ENCODE data around the gene CHD9. TPM values are rescaled to one million over a fixed set of nuclear protein-coding genes. Genes with fewer than 3 reads are reported as not detected.

Gene CHD9
- total RNA-seq, 2 experiments from 2014 or later, result 9.4 to 9.7 TPM

- H3K27ac Mint-ChIP-seq, result no peak overlapping the region
- H3K4me1 Mint-ChIP-seq (ENCODE audit: low read depth), result peaks cover 3% of the 10 kb centered on the region
- H3K27me3 Mint-ChIP-seq (ENCODE audit: low read depth), result no peaks in the 10 kb centered on the region
- DNase-seq, result no peak
- intact Hi-C loops (cut with micrococcal nuclease), result no loop called here
- CTCF ChIA-PET, result no interaction called here
- no peaks in the 10 kb centered on the region for H3K36me3 Mint-ChIP-seq (ENCODE audit: low read depth)
- H3K4me3 Mint-ChIP-seq, result no peak overlapping the region
- H3K9me3 Mint-ChIP-seq, result no peaks in the 10 kb centered on the region
Measured at GRCh38 chr16:53082509-53082908, 27.7 kb downstream of the CHD9 start.

DNA sequence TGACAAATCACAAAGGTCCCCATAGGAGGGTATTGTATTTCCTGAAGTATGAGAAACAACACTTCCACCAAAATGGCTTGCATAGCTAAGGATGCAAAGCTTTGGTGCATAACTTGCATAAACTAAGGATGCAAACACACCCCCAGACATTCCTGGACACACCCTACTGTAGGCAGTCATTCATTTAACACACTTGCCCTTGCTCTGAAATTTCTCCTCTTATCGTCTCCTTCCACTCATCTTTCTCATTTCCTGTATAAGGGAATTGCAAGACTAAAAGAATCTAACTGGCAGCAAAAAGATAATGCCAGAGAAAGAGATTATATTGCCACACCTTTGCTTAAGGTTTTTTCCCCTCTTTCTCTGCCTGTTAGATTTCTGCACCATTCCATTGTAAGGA is 28.3 kb downstream of the CHD9 start:
- H3K27me3 Mint-ChIP-seq (ENCODE audit: low read depth), result no peaks in the 10 kb centered on the region
- CTCF ChIA-PET, result no interaction called here
- intact Hi-C loops (cut with micrococcal nuclease), result no loop called here
- no peak overlapping the region for H3K27ac Mint-ChIP-seq
- DNase-seq, result no peak
- peaks cover 3% of the 10 kb centered on the region for H3K4me1 Mint-ChIP-seq (ENCODE audit: low read depth)
- no peaks in the 10 kb centered on the region for H3K36me3 Mint-ChIP-seq (ENCODE audit: low read depth)
- H3K9me3 Mint-ChIP-seq, result no peaks in the 10 kb centered on the region
- H3K4me3 Mint-ChIP-seq, result no peak overlapping the region

- no peaks in the 10 kb centered on the region for H3K27me3 Mint-ChIP-seq (ENCODE audit: low read depth)
- no peak overlapping the region for H3K4me3 Mint-ChIP-seq
- intact Hi-C loops (cut with micrococcal nuclease), result no loop called here
- H3K36me3 Mint-ChIP-seq (ENCODE audit: low read depth), result no peaks in the 10 kb centered on the region
- CTCF ChIA-PET, result no interaction called here
- no peak overlapping the region for H3K27ac Mint-ChIP-seq
- H3K4me1 Mint-ChIP-seq (ENCODE audit: low read depth), result peaks cover 3% of the 10 kb centered on the region
- no peaks in the 10 kb centered on the region for H3K9me3 Mint-ChIP-seq
- no peak for DNase-seq
Measured at GRCh38 chr16:53084141-53084541, 29.4 kb downstream of the CHD9 start.

DNA sequence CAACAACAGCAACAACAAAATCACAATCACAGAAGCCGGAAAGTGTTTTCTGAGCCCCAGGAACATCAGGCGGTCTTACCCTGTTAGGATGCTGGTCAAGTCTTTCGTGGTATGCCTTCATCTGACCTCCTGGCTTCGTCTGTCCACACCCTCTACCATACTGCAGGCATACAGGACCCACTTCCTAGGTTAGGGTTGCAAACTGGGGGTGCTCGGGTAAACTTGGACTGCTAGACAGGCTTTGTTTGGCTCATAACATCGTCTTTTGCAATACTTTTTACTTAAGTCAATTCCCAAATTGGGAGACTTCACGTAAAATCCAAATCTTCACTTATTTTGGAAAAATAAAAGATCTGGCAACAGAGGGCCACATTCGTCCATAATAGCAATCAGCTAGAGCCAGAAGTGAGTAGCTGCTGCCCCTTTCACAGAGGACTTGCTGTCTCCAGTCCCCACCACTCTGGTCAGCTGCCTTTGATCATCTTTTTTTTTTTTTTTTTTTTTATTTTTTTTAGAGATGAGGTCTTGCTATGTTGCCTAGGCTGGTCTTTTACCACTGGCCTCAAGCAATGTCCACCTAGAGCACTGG is 30.0 kb downstream of the CHD9 start:
- no peaks in the 10 kb centered on the region for H3K9me3 Mint-ChIP-seq
- no peak overlapping the region for H3K4me3 Mint-ChIP-seq
- CTCF ChIA-PET, result no interaction called here

GRCh38 chr16:53085369-53085843 is 30.6 kb downstream of the CHD9 start:
- Mint-ChIP-seq H3K27ac (no peak overlapping the region), H3K4me1 (ENCODE audit: low read depth) (peaks cover 3% of the 10 kb centered on the region), H3K9me3 (no peaks in the 10 kb centered on the region), H3K4me3 (no peak overlapping the region), H3K27me3 (ENCODE audit: low read depth) (no peaks in the 10 kb centered on the region), H3K36me3 (ENCODE audit: low read depth) (no peaks in the 10 kb centered on the region)
- no peak for DNase-seq
- intact Hi-C loops (cut with micrococcal nuclease), result no loop called here
- CTCF ChIA-PET, result no interaction called here

More for the DNA sequence above, 30.0 kb downstream of the CHD9 start:
- no peak overlapping the region for H3K27ac Mint-ChIP-seq
- intact Hi-C loops (cut with micrococcal nuclease), result no loop called here
- no peak for DNase-seq
- no peaks in the 10 kb centered on the region for H3K36me3 Mint-ChIP-seq (ENCODE audit: low read depth)
- H3K27me3 Mint-ChIP-seq (ENCODE audit: low read depth), result no peaks in the 10 kb centered on the region
- peaks cover 3% of the 10 kb centered on the region for H3K4me1 Mint-ChIP-seq (ENCODE audit: low read depth)

- intact Hi-C loops (cut with micrococcal nuclease), result no loop called here
- DNase-seq, result no peak
- H3K4me1 Mint-ChIP-seq (ENCODE audit: low read depth), result peaks cover 8% of the 10 kb centered on the region
- H3K27ac Mint-ChIP-seq, result no peak overlapping the region
- H3K4me3 Mint-ChIP-seq, result no peak overlapping the region
- H3K27me3 Mint-ChIP-seq (ENCODE audit: low read depth), result no peaks in the 10 kb centered on the region
- CTCF ChIA-PET, result no interaction called here
- H3K36me3 Mint-ChIP-seq (ENCODE audit: low read depth), result no peaks in the 10 kb centered on the region
- H3K9me3 Mint-ChIP-seq, result no peaks in the 10 kb centered on the region
Measured at GRCh38 chr16:53085931-53086421, 31.2 kb downstream of the CHD9 start.

DNA sequence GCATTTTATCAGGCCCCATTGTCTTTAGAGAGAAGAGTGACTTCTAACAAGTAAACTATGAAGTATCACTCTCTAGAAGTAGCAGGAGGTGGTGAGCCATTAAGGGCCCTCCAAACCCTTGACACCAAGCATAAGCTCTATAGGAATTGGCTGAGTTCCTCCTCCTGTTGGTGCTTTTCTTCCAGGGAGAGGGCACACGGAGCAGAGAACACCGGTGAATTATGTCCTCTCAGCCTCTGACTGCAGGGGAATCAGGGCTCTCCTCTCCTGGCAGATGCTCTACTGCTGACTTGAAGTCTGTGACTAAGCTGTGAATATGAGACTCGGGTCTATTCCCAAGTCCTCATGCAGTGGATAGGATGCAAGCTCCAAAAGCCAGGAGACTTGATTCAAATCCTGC is 32.3 kb downstream of the CHD9 start:
- Mint-ChIP-seq H3K27ac (no peak overlapping the region), H3K4me1 (ENCODE audit: low read depth) (peaks cover 13% of the 10 kb centered on the region), H3K4me3 (no peak overlapping the region), H3K36me3 (ENCODE audit: low read depth) (no peaks in the 10 kb centered on the region), H3K27me3 (ENCODE audit: low read depth) (peaks cover 2% of the 10 kb centered on the region), H3K9me3 (no peaks in the 10 kb centered on the region)
- no peak for DNase-seq
- CTCF ChIA-PET, result no interaction called here
- intact Hi-C loops (cut with micrococcal nuclease), result no loop called here

DNA sequence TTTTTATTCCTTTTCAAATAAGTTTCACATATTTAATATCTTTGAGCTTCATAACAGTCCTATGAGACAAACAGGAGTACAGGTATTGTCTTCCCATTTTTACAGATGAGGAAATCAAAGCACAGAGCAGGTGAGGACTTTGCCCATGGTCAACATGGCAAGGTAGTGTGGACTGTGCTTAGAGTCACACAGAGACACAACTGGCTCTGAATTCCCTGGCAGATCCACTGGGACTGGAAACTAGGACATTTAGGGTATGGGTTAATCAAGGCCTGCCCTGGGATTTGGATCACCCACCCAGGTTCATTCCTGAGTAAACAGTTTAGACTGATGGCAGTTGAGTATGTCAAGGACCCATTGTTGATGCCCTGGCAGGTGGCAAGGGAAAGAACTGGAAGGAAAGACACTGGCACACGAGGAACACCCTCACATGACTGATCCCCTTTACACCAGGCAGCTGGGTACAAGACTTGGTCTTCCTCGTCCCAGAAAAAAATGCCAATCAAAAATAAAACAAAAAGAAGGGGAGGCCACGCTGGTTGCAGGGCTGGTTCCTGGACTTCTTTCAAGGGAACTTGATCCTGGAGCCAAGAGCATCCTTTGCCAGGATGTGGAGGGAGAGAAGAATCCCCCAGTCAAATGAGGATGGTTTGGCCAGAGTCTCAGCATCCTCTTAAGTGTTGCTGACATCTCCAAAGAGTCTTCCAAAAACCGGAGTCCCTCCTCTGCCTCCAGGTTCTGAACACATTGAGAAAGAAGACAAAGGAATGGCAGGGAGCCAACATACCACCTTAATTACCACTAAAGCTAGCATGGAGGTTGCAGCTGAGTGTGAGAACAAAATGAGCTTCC is 34.9 kb downstream of the CHD9 start:
- H3K27ac Mint-ChIP-seq, result no peak overlapping the region
- DNase-seq, result no peak
- H3K36me3 Mint-ChIP-seq (ENCODE audit: low read depth), result no peaks in the 10 kb centered on the region
- peaks cover 2% of the 10 kb centered on the region for H3K27me3 Mint-ChIP-seq (ENCODE audit: low read depth)
- H3K4me1 Mint-ChIP-seq (ENCODE audit: low read depth), result peaks cover 13% of the 10 kb centered on the region
- intact Hi-C loops (cut with micrococcal nuclease), result no loop called here
- CTCF ChIA-PET, result interaction anchor here (0.8 to 1.1 kb wide), 2 partner anchors 12 to 35 kb away, joined by 3 to 4 read pairs; partner anchors contain the start of gene CHD9
- H3K9me3 Mint-ChIP-seq, result no peaks in the 10 kb centered on the region
- no peak overlapping the region for H3K4me3 Mint-ChIP-seq

DNA sequence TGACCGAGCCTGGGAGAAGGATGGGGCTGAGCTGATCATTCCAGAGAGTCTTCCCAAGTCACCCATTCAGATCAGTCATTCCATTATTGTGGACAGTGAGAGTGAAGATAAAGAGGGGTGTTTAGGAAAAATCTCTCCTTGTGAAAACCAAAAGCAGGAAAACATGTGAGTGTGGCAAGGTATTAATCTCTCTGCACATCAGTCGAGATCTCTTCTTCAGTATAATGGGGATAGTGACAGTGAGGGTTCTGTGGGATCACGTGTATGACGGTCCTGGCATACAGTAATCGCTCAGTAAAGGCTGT is 35.4 kb downstream of the CHD9 start:
- H3K27me3 Mint-ChIP-seq (ENCODE audit: low read depth), result peaks cover 2% of the 10 kb centered on the region
- H3K27ac Mint-ChIP-seq, result no peak overlapping the region
- peaks cover 13% of the 10 kb centered on the region for H3K4me1 Mint-ChIP-seq (ENCODE audit: low read depth)

GRCh38 chr16:53090591-53091411 is 36.0 kb downstream of the CHD9 start:
- no peak overlapping the region for H3K4me3 Mint-ChIP-seq
- H3K4me1 Mint-ChIP-seq (ENCODE audit: low read depth), result peaks cover 11% of the 10 kb centered on the region
- CTCF ChIA-PET, result interaction anchor here (1.1 kb wide), 1 partner anchor 36 kb away, joined by 4 read pairs; the partner anchor contains the start of gene CHD9
- intact Hi-C loops (cut with micrococcal nuclease), result no loop called here
- H3K27me3 Mint-ChIP-seq (ENCODE audit: low read depth), result peaks cover 2% of the 10 kb centered on the region
- no peak overlapping the region for H3K27ac Mint-ChIP-seq
- DNase-seq, result no peak
- no peaks in the 10 kb centered on the region for H3K9me3 Mint-ChIP-seq
- no peaks in the 10 kb centered on the region for H3K36me3 Mint-ChIP-seq (ENCODE audit: low read depth)

More for the DNA sequence above, 35.4 kb downstream of the CHD9 start:
- intact Hi-C loops (cut with micrococcal nuclease), result no loop called here
- CTCF ChIA-PET, result interaction anchor here (1.1 kb wide), 1 partner anchor 35 kb away, joined by 4 read pairs; the partner anchor contains the start of gene CHD9
- no peaks in the 10 kb centered on the region for H3K9me3 Mint-ChIP-seq
- no peak overlapping the region for H3K4me3 Mint-ChIP-seq
- H3K36me3 Mint-ChIP-seq (ENCODE audit: low read depth), result no peaks in the 10 kb centered on the region
- no peak for DNase-seq

- CTCF ChIA-PET, result interaction anchor here (0.6 kb wide), 1 partner anchor 351 kb away, joined by 3 read pairs; no protein-coding TSS in a partner anchor
- peak; percentile 42 for DNase-seq
- intact Hi-C loops (cut with micrococcal nuclease), result no loop called here
Measured at GRCh38 chr16:53091466-53092211, 36.8 kb downstream of the CHD9 start.

GRCh38 chr16:53092284-53092683 is 37.5 kb downstream of the CHD9 start:
- Mint-ChIP-seq H3K4me1 (ENCODE audit: low read depth) (peaks cover 10% of the 10 kb centered on the region), H3K27me3 (ENCODE audit: low read depth) (peaks cover 2% of the 10 kb centered on the region), H3K27ac (no peak overlapping the region), H3K4me3 (no peak overlapping the region), H3K9me3 (no peaks in the 10 kb centered on the region), H3K36me3 (ENCODE audit: low read depth) (no peaks in the 10 kb centered on the region)
- CTCF ChIA-PET, result interaction anchor here (0.6 kb wide), 1 partner anchor 350 kb away, joined by 3 read pairs; no protein-coding TSS in a partner anchor
- DNase-seq, result no peak
- intact Hi-C loops (cut with micrococcal nuclease), result no loop called here

More at GRCh38 chr16:53091466-53092211, 36.8 kb downstream of the CHD9 start:
- Mint-ChIP-seq H3K36me3 (ENCODE audit: low read depth) (no peaks in the 10 kb centered on the region), H3K4me3 (no peak overlapping the region), H3K27me3 (ENCODE audit: low read depth) (peaks cover 2% of the 10 kb centered on the region), H3K27ac (no peak overlapping the region), H3K9me3 (no peaks in the 10 kb centered on the region), H3K4me1 (ENCODE audit: low read depth) (peaks cover 10% of the 10 kb centered on the region)

Measured in activated naive CD4-positive, alpha-beta T cell treated with anti-CD3 and anti-CD28 coated beads for 36 hours (primary cell).